Smooth muscle cell (in vitro differentiated cells): ENCODE data around the gene FHIT. TPM values are rescaled to one million over a fixed set of nuclear protein-coding genes. Genes with fewer than 3 reads are reported as not detected.

Experiments
- DNase-seq: peaks from one replicate; lab custom pipeline; 2025; ENCODE audit not compliant: unreplicated experiment; lab: John Stamatoyannopoulos, UW
- H2AFZ ChIP-seq: fragments of 200-600 bp; sonication (generic); 2 replicates; pipeline ENCODE4 v1.6.0; 2016; ENCODE audit warnings: antibody characterized with exemption, low read depth, mild to moderate bottlenecking
- H3F3A ChIP-seq: fragments of 200-600 bp; sonication (generic); 2 replicates; pipeline ENCODE4 v1.6.0; 2017; ENCODE audit warnings: antibody characterized with exemption, low read depth
- H3K27ac ChIP-seq: fragments of 200-600 bp; sonication (generic); 2 replicates; pipeline ENCODE4 v1.5.1; 2016; ENCODE audit warnings: low read depth, mild to moderate bottlenecking
- H3K27me3 ChIP-seq: fragments of 200-600 bp; sonication (generic); 2 replicates; pipeline ENCODE4 v1.6.1; 2016; ENCODE audit warnings: low read depth, mild to moderate bottlenecking
- H3K36me3 ChIP-seq: fragments of 200-600 bp; sonication (generic); 2 replicates; pipeline ENCODE4 v1.5.1; 2016; ENCODE audit warnings: low read depth
- H3K4me1 ChIP-seq: fragments of 200-600 bp; sonication (generic); 2 replicates; pipeline ENCODE4 v1.5.1; 2016; ENCODE audit warnings: low read depth
- H3K4me2 ChIP-seq: fragments of 200-600 bp; sonication (generic); 2 replicates; pipeline ENCODE4 v1.6.0; 2016; ENCODE audit warnings: mild to moderate bottlenecking
- H3K4me3 ChIP-seq: fragments of 200-600 bp; sonication (generic); 2 replicates; pipeline ENCODE4 v1.5.1; 2016; ENCODE audit warnings: mild to moderate bottlenecking
- H3K79me2 ChIP-seq: fragments of 200-600 bp; sonication (generic); 2 replicates; pipeline ENCODE4 v1.6.0; 2016; ENCODE audit warnings: low read depth, mild to moderate bottlenecking
- H3K9ac ChIP-seq: fragments of 200-600 bp; sonication (generic); 2 replicates; pipeline ENCODE4 v1.6.0; 2016; ENCODE audit warnings: low read depth
- H3K9me3 ChIP-seq: fragments of 200-600 bp; sonication (generic); replicated peaks from 2 replicates; pipeline ENCODE4 v1.5.1; 2016; ENCODE audit warnings: low read depth
- H4K20me1 ChIP-seq: fragments of 200-600 bp; sonication (generic); 2 replicates; pipeline ENCODE4 v1.6.0; 2016; ENCODE audit warnings: low read depth
- CTCF ChIP-seq: fragments of 200-600 bp; sonication (generic); IDR thresholded peaks from 2 replicates; pipeline ENCODE4 v1.5.1; 2017; ENCODE audit warnings: borderline replicate concordance, mild to moderate bottlenecking, antibody characterized with exemption; ENCODE audit not compliant: insufficient read depth, poor library complexity, severe bottlenecking
- WGBS: methylation state at CpG from one replicate; pipeline ENCODE4 v1.1.7; 2016; ENCODE audit warnings: low lambda C conversion rate; 5-methylcytosine and 5-hydroxymethylcytosine counted together
- polyA plus RNA-seq: library from polyadenylated mRNA; unstranded; fragments of >200 nt; fragmentation: Nextera tagmentation; extraction: Ambion mirVana; gene quantifications from 2 replicates; pipeline ENCODE4 v1.2.1, GENCODE V29; 2016
- total RNA-seq: library from RNA; depleted of rRNA; stranded (reverse); fragments of >200 nt; gene quantifications from 2 replicates; pipeline ENCODE4 v1.2.3, GENCODE V29; 2014

FHIT gene
- total and polyA plus RNA-seq, 2 experiments from 2014 or later: 5.9 to 6.7 TPM

GRCh38 chr3:60720736-60721135 is 530.5 kb downstream of the FHIT start:
- Histone ChIP-seq H3K4me3 (no peak overlapping the region), H4K20me1 (no peaks in the 10 kb centered on the region), H3K9ac (no peak overlapping the region), H3K36me3 (no peaks in the 10 kb centered on the region), H2AFZ (no peak overlapping the region), H3K4me2 (no peak overlapping the region), H3F3A (no peaks in the 10 kb centered on the region), H3K27me3 (no peaks in the 10 kb centered on the region), H3K27ac (no peak overlapping the region), H3K9me3 (no peaks in the 10 kb centered on the region), H3K79me2 (no peaks in the 10 kb centered on the region), H3K4me1 (no peaks in the 10 kb centered on the region)
- no peak for DNase-seq
- WGBS: 90% methylated on average over 2 of the region's 2 CpGs
- no peak for TF ChIP-seq CTCF

- Histone ChIP-seq H3K27me3 (no peaks in the 10 kb centered on the region), H3K27ac (no peak overlapping the region), H3K36me3 (no peaks in the 10 kb centered on the region), H3K79me2 (no peaks in the 10 kb centered on the region), H3F3A (no peaks in the 10 kb centered on the region), H3K4me3 (no peak overlapping the region), H3K9ac (no peak overlapping the region), H3K9me3 (no peaks in the 10 kb centered on the region), H3K4me2 (no peak overlapping the region), H4K20me1 (no peaks in the 10 kb centered on the region), H2AFZ (no peak overlapping the region), H3K4me1 (no peaks in the 10 kb centered on the region)
- no peak for TF ChIP-seq CTCF
- no peak for DNase-seq
- WGBS: 74% methylated on average over 3 of the region's 3 CpGs
These were observed 534.7 kb downstream of the FHIT start for GRCh38 chr3:60716573-60716972.

- H3K27me3 ChIP-seq: no peaks in the 10 kb centered on the region
- H3K4me2 ChIP-seq: peak overlapping the region; percentile 56
- no peaks in the 10 kb centered on the region for H3K9me3 ChIP-seq
- no peaks in the 10 kb centered on the region for H3K36me3 ChIP-seq
- no peaks in the 10 kb centered on the region for H3K79me2 ChIP-seq
- peaks cover 11% of the 10 kb centered on the region for H3F3A ChIP-seq
- peak overlapping the region; percentile 78 for H3K27ac ChIP-seq
- H3K4me1 ChIP-seq: peaks cover 5% of the 10 kb centered on the region
- H2AFZ ChIP-seq: no peak overlapping the region
- no peak overlapping the region for H3K9ac ChIP-seq
- no peak overlapping the region for H3K4me3 ChIP-seq
- no peaks in the 10 kb centered on the region for H4K20me1 ChIP-seq
- WGBS: 88% methylated on average over 1 of the region's 1 CpG
- DNase-seq: no peak
- no peak for TF ChIP-seq CTCF
These were observed 542.9 kb downstream of the FHIT start for GRCh38 chr3:60708191-60708975.
